Left renal pelvis (tissue), 4 donors: ENCODE data around the gene SLC40A1. TPM values are rescaled to one million over a fixed set of nuclear protein-coding genes. Genes with fewer than 3 reads are reported as not detected.

Experiments
- DNase-seq, 4 donors: peaks; one replicate each; pipeline ENCODE4 v3.0.0-alpha.2; 2013; ENCODE audit warnings: low read depth in 4 of 4, low spot score in 3 of 4
- polyA plus RNA-seq, 4 donors: library from polyadenylated mRNA; unstranded; fragments of 120-200 nt; gene quantifications; one replicate each; pipeline ENCODE4 v1.2.1, GENCODE V29; 2013; ENCODE audit not compliant: insufficient read length in 4 of 4

The SLC40A1 gene
- polyA plus RNA-seq, 4 donors, result 103 to 145 (median 121) TPM

- DNase-seq, result no peak
Observed at GRCh38 chr2:189519631-189520387, 60.8 kb downstream of the SLC40A1 start.

GRCh38 chr2:189517847-189518535 lies 62.6 kb downstream of the SLC40A1 start:
- no peak for DNase-seq

- no peak for DNase-seq
Observed at GRCh38 chr2:189516546-189516945, 64.0 kb downstream of the SLC40A1 start.

- no peak for DNase-seq
Observed at GRCh38 chr2:189515264-189515663, 65.3 kb downstream of the SLC40A1 start.

GRCh38 chr2:189514104-189514503 lies 66.5 kb downstream of the SLC40A1 start:
- DNase-seq, result no peak

- no peak for DNase-seq
Observed at GRCh38 chr2:189512879-189513278, 67.7 kb downstream of the SLC40A1 start.

GRCh38 chr2:189511960-189512319 lies 68.6 kb downstream of the SLC40A1 start:
- DNase-seq, result no peak

GRCh38 chr2:189511210-189511959 lies 69.2 kb downstream of the SLC40A1 start:
- no peak for DNase-seq

Other genes with a start within 250 kb of the SLC40A1 start
- gene WDR75, start 139.3 kb downstream of the SLC40A1 start, polyA plus RNA-seq, result 10 to 100 TPM; 44.6 to 57.1 (median 49.2) TPM
- 10 to 100 TPM; 52.2 to 72.0 (median 60.1) TPM for gene ASNSD1, start 80.7 kb upstream of the SLC40A1 start, polyA plus RNA-seq
- gene ANKAR, start 93.9 kb upstream of the SLC40A1 start, polyA plus RNA-seq, result 10 to 100 TPM in 2 of 4 donors, 1 to 10 TPM in 2; 8.8 to 11.4 (median 10.0) TPM
- gene OSGEPL1, start 182.0 kb upstream of the SLC40A1 start, polyA plus RNA-seq, result 10 to 100 TPM; 18.2 to 24.8 (median 18.6) TPM
- 100 to 1,000 TPM in 2 of 4 donors, 10 to 100 TPM in 2; 78.2 to 114 (median 95.1) TPM for gene ORMDL1, start 203.6 kb upstream of the SLC40A1 start, polyA plus RNA-seq
- 10 to 100 TPM; 34.1 to 45.9 (median 43.5) TPM for gene PMS1, start 203.7 kb upstream of the SLC40A1 start, polyA plus RNA-seq